ENCODE results near the gene AGRP.

AGRP gene

DNA sequence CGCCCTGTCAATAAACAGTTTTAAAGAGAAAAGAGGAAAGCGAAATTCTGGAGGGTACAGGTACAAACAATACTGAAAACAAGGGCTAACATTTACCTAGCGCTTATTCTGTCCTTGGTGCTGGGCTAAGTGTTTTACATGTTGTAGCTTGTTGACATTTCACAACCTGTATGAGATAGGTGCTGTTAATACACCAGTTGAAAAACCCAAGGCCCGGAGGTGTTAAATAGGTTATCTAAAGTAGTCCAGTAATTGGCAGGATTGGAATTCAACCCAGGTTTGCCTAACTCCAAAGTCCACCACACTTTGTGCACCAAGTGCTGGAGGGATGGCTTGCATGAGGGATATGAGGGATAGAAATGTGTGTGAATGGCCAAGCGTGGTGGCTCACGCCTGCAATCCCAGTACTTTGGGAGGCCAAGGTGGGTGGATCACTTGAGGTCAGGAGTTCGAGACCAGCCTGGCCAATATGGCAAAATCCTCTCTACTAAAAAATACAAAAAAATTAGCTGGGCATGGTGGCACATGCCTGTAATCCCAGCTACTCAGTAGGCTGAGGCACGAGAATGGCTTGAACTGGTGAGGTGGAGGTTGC, 5.3 kb downstream of the AGRP start:
- H3K4me1 ChIP-seq (ENCODE audit: control extremely low read depth in 1 of 4, control insufficient read depth in 4 of 4, insufficient read depth in 4 of 4, low read length in 3 of 4), result peaks cover 5 to 33% (median 28%) of the 10 kb centered on the region in 4 experiments
- no peak overlapping the region for H3K27ac ChIP-seq (ENCODE audit: insufficient read depth in 1 of 2, low read depth in 1 of 2, low read length in 2 of 2, poor library complexity in 1 of 2, severe bottlenecking in 2 of 2)
- no peak for DNase-seq
- CTCF ChIA-PET, result interaction anchor here (1.3 to 4.1 kb wide), 4 partner anchors 10 to 38 kb away, joined by 3 to 18 read pairs (median 6); no protein-coding TSS in a partner anchor
- POLR2A ChIA-PET, result no interaction called here
- no peaks in the 10 kb centered on the region for H3K27me3 ChIP-seq (replicated peaks in 2 of 5; ENCODE audit: control insufficient read depth in 4 of 5, insufficient read depth in 5 of 5, low read length in 4 of 5)
- no peaks in the 10 kb centered on the region for H3K9me3 ChIP-seq (ENCODE audit: control extremely low read depth in 1 of 5, control insufficient read depth in 4 of 5, insufficient read depth in 2 of 5, low read depth in 1 of 5, low read length in 4 of 5)
- WGBS (ENCODE audit: insufficient coverage), result 100% methylated on average over 4 of the region's 8 CpGs
- peaks cover 0 to 10% (median 4%) of the 10 kb centered on the region in 4 experiments for H3K36me3 ChIP-seq (ENCODE audit: control insufficient read depth in 4 of 4, insufficient read depth in 4 of 4, low read length in 3 of 4)
- H3K4me3 ChIP-seq (ENCODE audit: control insufficient read depth in 1 of 7, extremely low read depth in 1 of 7, insufficient read depth in 4 of 7, low read depth in 2 of 7, low read length in 6 of 7), result no peak overlapping the region

DNA sequence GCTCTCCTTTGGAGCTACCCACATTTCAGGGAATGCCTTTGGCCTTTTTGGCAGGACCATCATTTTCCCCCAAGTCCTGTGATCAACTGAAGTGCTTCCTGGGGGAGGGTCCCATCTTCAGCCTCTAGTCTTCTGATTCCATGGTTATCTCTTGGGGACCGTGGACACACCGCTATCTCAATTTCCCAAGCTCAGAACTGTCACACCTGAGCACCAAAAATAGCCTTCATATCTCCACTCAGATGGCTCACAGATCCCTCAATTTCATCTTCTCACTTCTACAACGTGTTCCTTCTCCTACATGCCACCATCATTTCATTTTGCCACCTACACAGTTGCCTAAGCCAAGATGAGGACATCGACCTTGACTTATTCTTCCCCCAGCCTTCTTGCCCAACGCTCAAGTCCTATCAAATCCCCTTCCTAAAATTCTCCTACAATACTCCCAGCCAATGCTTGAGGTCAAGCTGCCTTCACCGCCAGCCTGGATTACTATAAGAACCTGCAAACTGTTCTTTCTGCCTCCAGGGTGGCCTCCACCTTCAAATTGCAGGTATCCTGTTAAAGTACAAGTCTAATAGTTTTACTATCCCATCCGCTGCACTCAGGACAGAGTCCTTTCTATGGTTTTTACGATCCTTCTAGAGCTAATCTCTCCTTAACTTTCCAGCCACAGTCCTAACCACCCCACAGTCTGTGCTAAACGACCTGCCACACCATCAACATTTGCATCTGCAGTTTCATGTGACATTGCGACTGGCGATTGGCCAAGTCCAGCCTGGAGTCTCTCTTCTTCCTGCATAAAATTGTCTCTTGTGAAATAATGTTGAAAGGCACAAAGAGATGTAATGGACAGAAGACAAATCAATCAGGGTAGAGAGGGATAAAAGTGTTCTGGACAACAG, 8.5 kb downstream of the AGRP start:
- Histone ChIP-seq H3K36me3 (ENCODE audit: control insufficient read depth in 4 of 4, insufficient read depth in 4 of 4, low read length in 3 of 4) (peaks cover 0 to 10% (median 4%) of the 10 kb centered on the region in 4 experiments), H3K27ac (ENCODE audit: insufficient read depth in 1 of 2, low read depth in 1 of 2, low read length in 2 of 2, poor library complexity in 1 of 2, severe bottlenecking in 2 of 2) (no peak overlapping the region), H3K9me3 (ENCODE audit: control extremely low read depth in 1 of 5, control insufficient read depth in 4 of 5, insufficient read depth in 2 of 5, low read depth in 1 of 5, low read length in 4 of 5) (no peaks in the 10 kb centered on the region), H3K27me3 (replicated peaks in 2 of 5; ENCODE audit: control insufficient read depth in 4 of 5, insufficient read depth in 5 of 5, low read length in 4 of 5) (no peaks in the 10 kb centered on the region), H3K4me3 (ENCODE audit: control insufficient read depth in 1 of 7, extremely low read depth in 1 of 7, insufficient read depth in 4 of 7, low read depth in 2 of 7, low read length in 6 of 7) (no peak overlapping the region), H3K4me1 (ENCODE audit: control extremely low read depth in 1 of 4, control insufficient read depth in 4 of 4, insufficient read depth in 4 of 4, low read length in 3 of 4) (peaks cover 3 to 12% (median 4%) of the 10 kb centered on the region in 4 experiments)
- CTCF ChIA-PET, result interaction anchor here (0.6 to 3.3 kb wide), 4 partner anchors 8 to 46 kb away, joined by 3 to 18 read pairs (median 4); partner anchors contain the start of gene AGRP
- no peak for DNase-seq
- 96% methylated on average over 7 of the region's 11 CpGs for WGBS (ENCODE audit: insufficient coverage)
- POLR2A ChIA-PET, result no interaction called here

DNA sequence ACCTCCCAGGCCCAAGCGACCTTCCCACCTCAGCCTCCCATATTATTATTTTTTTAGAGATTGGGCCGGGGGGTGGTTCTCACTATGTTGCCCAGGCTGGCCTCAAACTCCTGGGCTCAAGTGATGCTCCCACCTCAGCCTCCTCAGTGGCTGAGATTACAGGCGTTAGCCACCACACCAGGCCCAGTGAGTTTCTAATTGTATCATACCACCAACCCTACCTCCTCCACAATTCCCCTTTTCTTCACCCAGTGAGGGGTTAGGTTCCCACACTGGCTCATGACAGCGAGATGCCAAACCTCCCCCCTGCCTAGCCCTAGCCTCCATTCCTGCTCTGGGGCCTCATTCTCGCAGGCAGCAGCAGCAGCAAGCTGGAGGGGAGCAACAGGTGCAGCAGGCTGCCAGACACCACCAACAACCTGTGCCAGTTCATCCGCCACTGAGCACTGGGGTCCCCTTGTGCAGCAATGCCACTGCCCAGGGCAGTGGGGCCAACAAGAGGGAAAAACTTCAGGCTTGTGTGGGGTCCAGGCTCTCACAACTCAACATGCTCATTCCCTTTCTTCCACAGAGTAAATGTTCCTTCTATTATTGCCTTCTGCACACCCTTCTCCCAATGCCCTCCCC, 11.5 kb downstream of the AGRP start:
- H3K4me1 ChIP-seq (ENCODE audit: control extremely low read depth in 1 of 4, control insufficient read depth in 4 of 4, insufficient read depth in 4 of 4, low read length in 3 of 4), result no peaks in the 10 kb centered on the region
- peaks cover 0 to 10% (median 4%) of the 10 kb centered on the region in 4 experiments for H3K36me3 ChIP-seq (ENCODE audit: control insufficient read depth in 4 of 4, insufficient read depth in 4 of 4, low read length in 3 of 4)
- H3K4me3 ChIP-seq (ENCODE audit: control insufficient read depth in 1 of 7, extremely low read depth in 1 of 7, insufficient read depth in 4 of 7, low read depth in 2 of 7, low read length in 6 of 7), result no peak overlapping the region
- H3K27ac ChIP-seq (ENCODE audit: insufficient read depth in 1 of 2, low read depth in 1 of 2, low read length in 2 of 2, poor library complexity in 1 of 2, severe bottlenecking in 2 of 2), result no peak overlapping the region
- 95% methylated on average over 3 of the region's 6 CpGs for WGBS (ENCODE audit: insufficient coverage)
- CTCF ChIA-PET, result interaction anchor here (1.6 to 3.0 kb wide), 2 partner anchors 14 to 192 kb away, joined by 4 to 8 read pairs; no protein-coding TSS in a partner anchor
- H3K9me3 ChIP-seq (ENCODE audit: control extremely low read depth in 1 of 5, control insufficient read depth in 4 of 5, insufficient read depth in 2 of 5, low read depth in 1 of 5, low read length in 4 of 5), result no peaks in the 10 kb centered on the region
- POLR2A ChIA-PET, result no interaction called here
- no peak for DNase-seq
- no peaks in the 10 kb centered on the region for H3K27me3 ChIP-seq (replicated peaks in 2 of 5; ENCODE audit: control insufficient read depth in 4 of 5, insufficient read depth in 5 of 5, low read length in 4 of 5)

DNA sequence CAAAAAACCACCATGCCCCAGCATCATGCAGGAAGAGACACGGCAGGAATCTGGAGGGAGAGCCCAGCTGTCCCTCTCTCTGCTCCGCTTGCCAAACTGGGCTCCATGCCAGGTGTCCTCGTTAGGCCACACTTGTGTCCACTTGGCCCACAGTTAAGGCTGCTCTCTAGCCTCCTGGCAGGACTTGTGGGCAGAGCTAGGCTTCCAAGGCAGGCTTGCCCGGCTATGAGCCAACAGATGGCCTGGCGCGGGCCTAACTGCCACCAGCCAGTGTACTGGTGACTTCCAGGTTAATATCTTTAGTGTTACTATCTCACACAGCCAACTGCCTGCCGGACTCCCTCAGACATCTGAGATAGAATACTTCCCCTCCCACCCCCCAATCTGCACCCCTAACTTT, 13.0 kb downstream of the AGRP start:
- POLR2A ChIA-PET, result interaction anchor here (0.5 kb wide), 1 partner anchor 50 kb away, joined by 3 read pairs; no protein-coding TSS in a partner anchor
- WGBS (ENCODE audit: insufficient coverage), result 100% methylated on average over 5 of the region's 7 CpGs
- Histone ChIP-seq H3K36me3 (ENCODE audit: control insufficient read depth in 4 of 4, insufficient read depth in 4 of 4, low read length in 3 of 4) (peaks cover 0 to 9% (median 1%) of the 10 kb centered on the region in 4 experiments), H3K27ac (ENCODE audit: insufficient read depth in 1 of 2, low read depth in 1 of 2, low read length in 2 of 2, poor library complexity in 1 of 2, severe bottlenecking in 2 of 2) (no peak overlapping the region), H3K4me3 (ENCODE audit: control insufficient read depth in 1 of 7, extremely low read depth in 1 of 7, insufficient read depth in 4 of 7, low read depth in 2 of 7, low read length in 6 of 7) (no peak overlapping the region), H3K27me3 (replicated peaks in 2 of 5; ENCODE audit: control insufficient read depth in 4 of 5, insufficient read depth in 5 of 5, low read length in 4 of 5) (no peaks in the 10 kb centered on the region), H3K4me1 (ENCODE audit: control extremely low read depth in 1 of 4, control insufficient read depth in 4 of 4, insufficient read depth in 4 of 4, low read length in 3 of 4) (peaks cover 0 to 4% (median 2%) of the 10 kb centered on the region in 4 experiments), H3K9me3 (ENCODE audit: control extremely low read depth in 1 of 5, control insufficient read depth in 4 of 5, insufficient read depth in 2 of 5, low read depth in 1 of 5, low read length in 4 of 5) (no peaks in the 10 kb centered on the region)
- CTCF ChIA-PET, result interaction anchor here (0.6 to 3.0 kb wide), 4 partner anchors 13 to 190 kb away, joined by 3 to 8 read pairs (median 4); no protein-coding TSS in a partner anchor
- peak in 1 of 3 donors; percentile 10 for DNase-seq

DNA sequence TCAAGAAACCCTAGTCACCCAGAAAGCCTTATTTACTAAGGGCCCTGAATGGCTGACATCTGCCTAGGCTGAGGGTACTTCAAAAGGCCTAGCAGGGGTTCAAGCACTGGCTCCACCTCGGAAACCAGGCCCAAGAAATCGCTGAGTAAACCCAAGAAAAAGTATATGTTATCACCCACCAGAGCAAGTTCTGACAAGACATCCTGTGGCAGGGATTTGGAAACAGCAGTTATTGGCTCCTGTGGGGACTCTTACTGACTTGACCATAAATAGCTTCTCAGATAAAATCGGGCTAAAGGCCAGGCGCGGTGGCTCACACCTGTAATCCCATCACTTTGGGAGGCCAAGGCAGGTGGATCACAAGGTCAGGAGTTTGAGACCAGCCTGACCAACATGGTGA, 14.6 kb downstream of the AGRP start:
- CTCF ChIA-PET, result interaction anchor here (0.9 to 12.3 kb wide), 6 partner anchors 11 to 221 kb away, joined by 3 to 149 read pairs (median 12); partner anchors contain the start of genes ATP6V0D1 and FHOD1
- Histone ChIP-seq H3K27ac (ENCODE audit: insufficient read depth in 1 of 2, low read depth in 1 of 2, low read length in 2 of 2, poor library complexity in 1 of 2, severe bottlenecking in 2 of 2) (no peak overlapping the region), H3K4me1 (ENCODE audit: control extremely low read depth in 1 of 4, control insufficient read depth in 4 of 4, insufficient read depth in 4 of 4, low read length in 3 of 4) (peaks cover 0 to 4% (median 2%) of the 10 kb centered on the region in 4 experiments), H3K9me3 (ENCODE audit: control extremely low read depth in 1 of 5, control insufficient read depth in 4 of 5, insufficient read depth in 2 of 5, low read depth in 1 of 5, low read length in 4 of 5) (no peaks in the 10 kb centered on the region), H3K4me3 (ENCODE audit: control insufficient read depth in 1 of 7, extremely low read depth in 1 of 7, insufficient read depth in 4 of 7, low read depth in 2 of 7, low read length in 6 of 7) (no peak overlapping the region), H3K27me3 (replicated peaks in 2 of 5; ENCODE audit: control insufficient read depth in 4 of 5, insufficient read depth in 5 of 5, low read length in 4 of 5) (no peaks in the 10 kb centered on the region), H3K36me3 (ENCODE audit: control insufficient read depth in 4 of 4, insufficient read depth in 4 of 4, low read length in 3 of 4) (peaks cover 0 to 13% (median 1%) of the 10 kb centered on the region in 4 experiments)
- WGBS (ENCODE audit: insufficient coverage), result 100% methylated on average over 4 of the region's 5 CpGs
- DNase-seq, result no peak
- POLR2A ChIA-PET, result no interaction called here

DNA sequence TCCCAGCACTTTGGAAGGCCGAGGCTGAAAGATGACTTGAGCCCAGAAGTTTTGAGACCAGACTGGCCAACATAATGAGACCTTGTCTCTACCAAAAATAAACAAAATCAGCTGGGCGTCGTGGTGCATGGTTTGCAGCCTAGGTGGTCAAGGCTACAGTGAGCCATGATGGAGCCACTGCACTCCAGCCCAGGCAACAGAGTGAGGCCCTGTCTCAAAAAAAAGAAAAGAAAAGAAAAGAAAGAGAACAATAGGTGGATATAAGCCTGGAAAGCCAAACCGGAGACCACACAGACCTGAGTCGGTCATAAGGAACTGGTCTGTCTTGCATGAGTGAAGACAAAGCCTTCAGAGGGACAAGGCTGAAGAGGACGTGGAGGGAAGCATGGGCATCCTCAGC, 16.8 kb downstream of the AGRP start:
- no peak overlapping the region for H3K27ac ChIP-seq (ENCODE audit: insufficient read depth in 1 of 2, low read depth in 1 of 2, low read length in 2 of 2, poor library complexity in 1 of 2, severe bottlenecking in 2 of 2)
- H3K4me3 ChIP-seq (ENCODE audit: control insufficient read depth in 1 of 7, extremely low read depth in 1 of 7, insufficient read depth in 4 of 7, low read depth in 2 of 7, low read length in 6 of 7), result no peak overlapping the region
- H3K36me3 ChIP-seq (ENCODE audit: control insufficient read depth in 4 of 4, insufficient read depth in 4 of 4, low read length in 3 of 4), result peaks cover 0 to 21% (median 1%) of the 10 kb centered on the region in 4 experiments
- peaks cover 0 to 4% (median 2%) of the 10 kb centered on the region in 4 experiments for H3K4me1 ChIP-seq (ENCODE audit: control extremely low read depth in 1 of 4, control insufficient read depth in 4 of 4, insufficient read depth in 4 of 4, low read length in 3 of 4)
- 96% methylated on average over 5 of the region's 6 CpGs for WGBS (ENCODE audit: insufficient coverage)
- no peak for DNase-seq
- no peaks in the 10 kb centered on the region for H3K9me3 ChIP-seq (ENCODE audit: control extremely low read depth in 1 of 5, control insufficient read depth in 4 of 5, insufficient read depth in 2 of 5, low read depth in 1 of 5, low read length in 4 of 5)
- ChIA-PET CTCF (interaction anchor here (1.1 to 12.3 kb wide), 11 partner anchors 9 to 206 kb away, joined by 3 to 149 read pairs (median 7); partner anchors contain the start of gene AGRP), POLR2A (no interaction called here)
- H3K27me3 ChIP-seq (replicated peaks in 2 of 5; ENCODE audit: control insufficient read depth in 4 of 5, insufficient read depth in 5 of 5, low read length in 4 of 5), result no peaks in the 10 kb centered on the region
